GM21528 (cell line): ENCODE results near the gene AOPEP.

Source experiments
- ATAC-seq: cut with Tn5 transposase; IDR thresholded peaks from one replicate; pipeline ENCODE4 v1.9.1; 2021; ENCODE audit warnings: mild to moderate bottlenecking, moderate library complexity; ENCODE audit not compliant: unreplicated experiment, low FRiP score

AOPEP gene

DNA sequence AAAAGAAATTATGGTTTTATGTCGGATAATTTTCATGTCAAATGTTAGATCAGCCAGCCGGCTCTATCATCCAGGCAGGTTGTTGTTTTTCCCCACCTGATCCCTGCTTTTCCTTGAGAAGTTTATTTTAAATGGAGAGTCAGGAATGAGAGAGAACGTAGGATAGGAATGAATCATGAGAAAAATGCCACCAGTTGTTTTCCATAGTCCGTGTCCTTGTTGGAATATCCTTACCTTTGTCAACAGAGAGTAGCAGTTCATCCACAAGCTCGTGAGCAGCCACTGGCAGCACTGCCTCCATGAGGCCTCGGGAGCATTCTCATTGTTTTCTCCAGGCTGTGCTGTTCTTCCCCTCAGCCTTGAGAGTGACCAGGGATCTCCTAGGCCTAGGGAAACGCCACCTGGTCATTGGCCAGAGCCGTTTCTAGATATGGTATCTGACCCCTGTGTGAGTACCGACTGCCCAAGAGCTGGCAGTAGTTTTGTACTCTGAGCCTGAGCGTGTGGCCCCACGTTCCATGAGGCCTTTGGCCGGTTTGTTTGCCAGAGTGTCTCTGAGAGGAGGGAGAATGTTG is 297.7 kb downstream of the AOPEP start:
- ATAC-seq, result no peak

DNA sequence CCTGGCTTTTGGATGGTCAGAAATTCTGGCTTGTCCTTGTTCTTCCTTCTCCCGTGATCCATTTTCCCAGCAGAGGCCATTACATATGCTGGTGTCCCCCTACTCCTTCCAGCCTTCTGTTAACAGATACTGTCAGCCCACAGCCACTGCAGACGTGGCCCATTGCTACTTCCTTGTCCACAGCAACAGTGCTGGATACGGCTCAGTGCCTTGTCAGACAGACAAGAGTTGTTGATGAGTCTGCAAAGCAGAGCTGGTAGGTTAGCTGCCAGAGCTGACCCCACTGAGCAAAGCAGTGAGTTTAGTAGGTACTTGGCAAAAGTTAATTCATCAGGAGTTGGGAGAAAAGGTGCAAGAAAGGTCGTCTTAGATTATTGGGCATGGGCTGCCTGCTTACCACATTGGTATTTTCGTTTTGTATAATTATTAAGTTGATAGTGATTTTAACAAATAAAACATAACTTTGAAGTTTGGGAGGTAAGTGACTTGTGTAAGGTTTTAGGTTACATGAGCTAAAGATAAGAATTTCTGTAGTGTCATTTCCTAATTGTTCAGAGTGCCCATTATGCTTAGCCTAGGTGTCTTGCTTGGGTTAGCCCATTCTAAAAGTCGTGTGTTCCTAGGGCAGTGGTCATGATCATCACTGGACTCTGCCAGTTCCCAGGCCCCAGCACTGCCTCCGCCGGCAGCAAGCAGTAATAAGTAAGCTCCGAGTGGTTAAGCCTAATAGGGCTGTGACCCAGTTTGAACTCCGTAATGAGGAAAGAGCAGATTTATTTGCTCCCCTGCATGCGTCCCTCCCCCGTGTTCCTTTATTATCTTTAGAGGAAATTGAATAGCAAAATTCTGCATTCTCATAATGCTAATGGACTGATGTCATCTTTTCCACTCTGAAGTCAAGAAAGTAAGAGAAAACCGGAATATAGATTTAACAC is 299.0 kb downstream of the AOPEP start:
- no peak for ATAC-seq

DNA sequence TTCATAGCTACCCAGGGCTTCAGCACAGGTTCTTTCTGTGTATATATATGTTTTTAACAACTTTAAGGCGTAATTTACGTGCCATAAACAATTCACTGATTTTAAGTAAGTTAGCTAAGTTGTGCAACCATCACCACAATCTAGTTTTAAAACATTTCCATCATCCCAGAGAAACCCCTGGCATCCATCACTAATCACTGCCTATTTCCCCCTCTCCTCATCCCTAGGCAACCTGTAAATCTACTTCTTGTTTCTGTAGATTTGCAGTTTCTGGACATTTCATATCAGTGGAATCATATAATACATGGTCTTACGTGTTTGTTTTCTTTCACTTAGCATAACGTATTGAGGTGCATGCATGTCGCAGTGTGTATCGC is 299.6 kb downstream of the AOPEP start:
- ATAC-seq, result no peak

DNA sequence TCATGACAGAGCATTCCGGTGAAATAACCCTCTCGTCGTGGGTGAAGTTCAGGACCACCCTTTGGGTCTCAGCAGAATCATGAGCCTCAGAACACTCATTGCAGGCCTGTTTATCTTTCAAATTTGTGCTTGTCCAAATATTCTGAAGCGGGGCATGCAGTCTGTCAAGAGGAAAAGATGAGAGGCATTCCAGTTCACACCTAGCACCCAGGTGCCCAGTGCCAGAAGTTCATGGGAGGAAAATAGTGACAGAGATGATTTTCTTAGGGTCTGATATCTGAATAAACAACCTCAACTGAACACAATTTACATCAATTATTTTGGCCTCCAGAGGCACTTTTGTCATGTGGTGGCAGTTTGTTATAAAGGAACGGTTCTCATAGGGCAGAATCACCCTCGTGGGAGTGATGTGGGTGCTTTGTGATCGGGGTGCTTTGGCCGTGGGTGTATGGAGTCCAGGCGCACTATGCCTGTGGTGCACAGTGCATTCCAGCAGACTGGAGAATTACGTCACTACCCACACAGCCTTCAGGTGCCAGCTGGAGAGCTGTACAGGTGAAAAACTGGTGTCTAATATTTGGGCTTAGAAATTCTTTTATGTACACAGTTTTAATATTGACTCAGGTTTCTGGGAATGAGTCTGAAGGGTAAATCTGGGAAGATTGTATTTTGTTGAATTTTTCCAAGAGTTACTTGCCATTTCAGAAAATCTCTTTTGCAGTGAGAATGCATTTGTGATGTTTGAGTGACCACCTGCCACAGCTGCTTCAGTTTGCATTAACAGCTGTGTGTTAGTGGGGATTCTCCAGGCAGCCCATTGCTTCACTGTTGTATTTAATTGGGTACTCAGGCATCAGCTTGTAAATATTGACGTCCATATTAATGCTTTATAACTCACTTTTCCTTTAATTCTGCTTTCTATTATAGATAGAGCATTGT is 301.7 kb downstream of the AOPEP start:
- ATAC-seq, result no peak

DNA sequence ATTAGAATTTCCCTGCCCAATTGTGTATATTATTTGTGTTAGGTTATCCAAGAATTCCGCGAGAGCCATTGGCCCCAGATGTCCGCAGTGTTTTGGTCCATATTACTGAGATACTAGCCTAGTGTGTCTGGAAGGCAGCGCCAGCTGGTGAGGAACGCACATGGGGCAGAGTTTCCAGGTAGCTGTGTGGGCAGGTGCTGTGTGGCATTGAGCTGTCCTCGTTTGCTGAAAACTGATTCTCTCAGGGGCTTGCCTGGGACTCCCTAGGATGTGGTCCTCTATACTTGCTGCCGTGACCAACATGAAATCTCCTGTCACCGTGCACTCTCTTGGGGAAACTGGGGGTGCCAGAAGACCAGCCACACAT is 302.3 kb downstream of the AOPEP start:
- no peak for ATAC-seq

DNA sequence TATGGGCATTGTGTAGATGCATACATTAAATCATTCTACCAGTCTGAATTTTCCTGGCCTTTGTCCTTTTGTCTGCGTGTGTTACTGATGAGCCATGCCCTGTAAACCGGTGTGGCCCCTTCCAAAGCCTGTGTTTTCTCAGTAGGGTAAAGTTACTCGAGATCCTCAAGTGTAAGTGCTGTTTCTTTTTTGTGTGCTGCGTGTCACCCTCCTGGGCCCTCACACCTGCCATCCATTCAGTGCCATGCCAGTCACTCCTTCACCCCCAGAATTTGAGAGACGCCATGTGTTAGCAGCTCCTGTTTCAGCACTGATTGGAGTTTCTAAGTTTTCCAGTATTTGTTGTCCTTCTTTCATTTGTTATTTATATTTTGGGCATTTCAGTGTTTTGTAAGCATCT is 302.8 kb downstream of the AOPEP start:
- no peak for ATAC-seq

DNA sequence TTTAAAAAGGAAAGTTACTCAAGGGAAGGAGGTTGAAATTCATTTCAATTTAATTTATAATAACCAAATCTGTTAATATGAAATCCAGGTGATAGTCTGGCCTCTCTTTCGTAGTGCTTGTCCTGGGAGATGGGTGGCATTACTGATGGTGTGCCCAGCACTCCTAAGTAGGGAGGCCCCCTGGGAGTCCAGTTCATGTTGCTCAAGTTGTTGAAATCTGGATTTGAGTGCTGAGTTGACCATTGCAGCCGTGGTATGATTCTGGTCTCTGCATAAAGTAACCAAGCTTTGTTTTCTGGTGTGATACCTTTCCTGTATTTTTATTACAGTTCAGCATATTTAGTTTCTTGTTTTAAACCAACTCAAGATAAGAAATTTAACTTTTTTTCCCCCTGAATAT is 303.2 kb downstream of the AOPEP start:
- no peak for ATAC-seq

DNA sequence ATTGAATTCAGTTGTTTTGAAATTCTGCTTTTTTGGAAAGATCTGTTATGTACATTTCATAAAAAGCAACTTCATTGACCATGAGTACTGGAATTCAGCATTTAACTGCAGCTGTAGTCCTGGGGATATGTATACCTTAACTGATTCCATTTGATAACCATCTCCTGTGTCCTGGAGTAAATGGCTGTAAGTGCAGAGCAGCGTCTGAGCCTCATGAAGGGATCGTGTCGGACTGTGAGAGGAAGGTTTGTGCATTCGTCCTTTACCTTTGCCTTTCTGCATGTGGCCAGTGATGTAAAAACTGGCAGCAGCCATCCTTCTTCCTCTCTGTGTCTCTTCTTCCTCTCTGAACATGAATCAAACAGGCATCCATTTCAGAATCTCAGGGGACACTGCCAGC is 303.8 kb downstream of the AOPEP start:
- ATAC-seq, result no peak

DNA sequence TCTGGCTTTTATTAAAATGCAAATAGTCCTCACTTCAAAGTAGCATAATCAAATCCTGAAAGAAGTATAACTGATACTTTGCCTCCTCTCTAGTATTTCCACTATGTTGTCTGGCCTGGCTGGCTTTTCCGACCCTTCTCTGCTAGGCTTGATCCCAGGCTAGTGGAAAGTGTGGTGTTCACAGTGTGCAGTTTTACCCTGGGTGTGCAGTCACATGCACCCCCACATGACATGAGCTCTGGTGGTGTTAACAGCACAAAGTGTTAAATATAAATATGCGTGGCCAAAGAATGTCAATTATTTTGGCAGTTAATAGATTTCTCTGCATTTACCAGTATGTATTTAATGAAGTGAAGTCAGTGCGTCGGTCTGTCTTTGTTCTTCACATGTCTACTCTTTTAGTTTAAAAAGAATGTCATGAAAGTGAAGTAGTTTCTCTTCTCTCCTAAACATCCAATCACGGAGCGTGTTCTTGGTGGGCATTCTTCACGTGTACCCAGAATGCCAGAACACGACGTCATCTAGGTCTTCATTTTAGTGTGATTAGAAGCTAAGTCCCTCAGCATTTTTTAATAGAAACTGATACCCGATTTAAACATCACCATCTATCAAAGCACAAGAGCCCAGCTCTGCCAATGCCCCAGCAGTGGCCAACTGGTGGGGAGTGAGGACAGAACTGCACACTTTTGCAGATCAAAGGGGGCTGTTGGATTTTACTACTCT is 304.6 kb downstream of the AOPEP start:
- no peak for ATAC-seq

DNA sequence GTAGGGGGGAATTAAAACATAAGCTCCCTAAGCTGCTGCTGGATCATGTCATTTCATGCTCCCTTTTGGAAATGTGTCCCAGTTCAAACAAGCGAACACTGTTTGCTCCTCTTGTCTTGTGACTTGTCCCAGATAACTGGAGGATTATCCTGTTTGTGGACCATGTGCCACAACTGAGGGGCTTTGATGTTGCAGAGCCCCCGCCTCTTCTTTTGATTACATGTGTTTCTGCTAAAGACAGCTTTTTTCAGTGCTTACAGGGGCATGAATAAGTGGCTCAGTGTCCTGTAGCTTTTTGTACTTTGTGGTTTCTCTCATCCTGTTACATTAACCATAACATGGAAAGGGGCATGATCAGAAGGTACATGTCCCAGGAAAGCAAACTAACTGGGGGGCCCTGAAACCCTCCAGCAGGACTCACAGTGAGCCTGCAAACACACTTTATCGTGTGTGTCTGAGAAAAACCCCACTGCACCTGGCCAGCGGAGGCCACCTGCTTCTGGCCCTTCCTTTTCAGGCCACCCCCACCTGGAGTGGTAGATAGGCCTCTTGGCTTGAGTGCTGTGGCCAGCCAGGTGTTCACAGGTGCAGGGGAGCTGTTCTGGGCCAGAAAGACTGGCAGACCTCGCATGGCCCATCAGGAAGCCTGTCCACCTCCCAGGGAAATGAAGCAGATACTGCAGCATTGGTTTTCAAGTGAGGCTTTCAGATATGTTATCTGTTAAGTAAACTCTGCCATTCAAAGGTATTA is 305.4 kb downstream of the AOPEP start:
- no peak for ATAC-seq

DNA sequence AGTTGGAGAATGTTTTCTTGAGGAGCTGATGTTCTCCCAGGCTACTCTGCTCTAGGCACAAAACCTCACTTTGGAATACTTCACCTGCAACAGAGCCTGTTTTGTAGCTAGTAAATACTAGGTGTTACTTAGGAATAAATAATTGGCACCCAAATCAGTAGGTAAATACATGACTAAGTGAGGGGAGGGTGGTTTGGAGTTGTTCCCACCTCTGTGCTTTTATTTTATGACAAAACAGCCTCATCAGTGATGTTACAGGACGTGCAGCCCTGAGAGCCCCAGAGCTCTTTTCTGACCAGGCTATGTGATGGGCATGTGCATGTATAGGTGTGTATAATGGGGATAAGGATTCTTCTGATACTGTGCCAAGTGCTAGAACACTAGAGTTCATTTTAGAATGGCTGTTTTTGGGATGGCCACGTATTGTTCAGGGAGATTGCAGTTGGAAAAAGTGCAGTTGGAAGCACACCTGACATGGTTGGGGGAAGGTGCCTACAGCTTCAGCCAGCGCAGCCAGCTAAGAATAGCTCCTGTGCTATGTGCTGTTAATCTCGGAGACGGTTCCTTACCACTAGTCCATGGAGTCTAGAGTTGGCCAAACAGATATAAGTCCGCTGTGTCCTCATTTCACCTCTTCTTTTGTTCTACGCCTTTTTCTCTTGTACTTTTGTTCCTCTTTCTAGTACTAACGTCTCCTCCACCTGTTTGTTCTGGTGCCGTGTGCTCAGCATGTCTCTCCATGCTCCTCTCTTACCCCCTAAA is 306.3 kb downstream of the AOPEP start:
- ATAC-seq, result no peak

DNA sequence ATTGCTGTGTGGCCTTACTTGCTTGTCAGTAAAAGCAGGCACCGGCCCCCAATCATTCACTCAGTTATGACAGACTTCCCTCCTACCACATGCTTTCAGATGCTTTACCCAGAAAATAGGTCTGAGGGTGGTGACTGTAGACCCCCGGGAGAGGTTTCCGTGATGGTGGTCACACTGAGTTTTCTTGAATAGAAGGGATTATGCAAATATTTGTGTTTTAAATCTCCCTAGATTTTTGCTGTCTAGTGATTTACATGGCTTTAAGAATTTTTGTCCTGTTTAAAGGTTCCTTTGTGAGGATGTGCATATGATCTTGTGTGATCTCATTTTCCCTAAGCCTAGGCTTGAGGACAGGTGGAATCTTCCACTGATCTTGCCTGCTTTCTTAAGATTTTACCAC is 309.3 kb downstream of the AOPEP start:
- ATAC-seq, result no peak

DNA sequence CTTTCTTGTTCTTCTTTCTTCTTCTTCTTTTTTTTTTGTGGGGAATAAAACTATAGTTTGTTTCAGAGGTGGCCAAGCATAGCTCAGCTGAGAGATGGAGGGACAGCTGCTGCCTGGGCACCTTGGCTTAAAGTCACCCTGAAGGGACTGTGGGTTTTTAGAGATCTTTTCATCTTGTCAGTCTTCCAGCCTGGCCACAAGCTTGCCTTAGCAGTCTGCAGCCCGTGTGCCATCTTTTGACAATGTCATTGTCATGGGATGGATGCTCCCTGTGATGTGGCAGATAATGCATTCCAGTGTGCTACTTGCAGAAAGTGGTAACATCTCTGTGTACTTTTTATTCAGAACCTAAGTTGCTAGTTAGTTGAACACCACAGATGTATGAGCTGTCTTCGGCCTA is 310.2 kb downstream of the AOPEP start:
- ATAC-seq, result no peak

DNA sequence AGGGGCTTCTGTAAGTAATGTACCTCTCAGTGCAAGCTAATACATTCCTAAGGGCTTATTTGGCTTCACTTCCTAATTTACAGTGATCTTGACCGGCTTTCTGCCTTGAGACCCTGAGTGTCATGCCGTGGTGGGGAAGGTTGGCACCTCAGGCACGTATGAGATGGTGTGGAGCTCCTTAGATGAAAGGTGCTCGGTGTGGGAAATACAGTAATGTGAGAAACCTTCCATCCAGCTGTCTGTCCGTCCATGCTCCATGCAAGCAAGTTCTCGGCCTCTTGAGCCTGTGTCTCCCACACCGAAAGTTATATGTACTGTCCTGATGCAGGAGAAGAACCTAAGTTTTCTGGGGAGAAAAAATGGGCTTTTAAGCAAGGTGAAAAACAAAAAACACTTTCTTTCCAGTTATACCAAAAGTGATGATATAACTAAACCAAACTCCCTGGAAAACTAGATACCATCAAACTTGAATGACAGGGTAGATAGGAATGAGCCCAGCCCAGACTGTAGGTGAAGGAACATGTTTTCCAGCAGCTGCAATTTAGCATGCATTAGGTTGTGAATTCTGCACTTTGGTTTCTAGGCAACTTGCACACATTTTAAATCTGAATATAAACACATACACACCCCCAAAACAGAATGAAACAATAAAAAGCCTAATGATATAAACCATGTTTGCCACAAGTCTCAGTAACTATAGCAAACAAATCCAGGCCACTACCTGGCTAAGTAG is 311.5 kb downstream of the AOPEP start:
- no peak for ATAC-seq

DNA sequence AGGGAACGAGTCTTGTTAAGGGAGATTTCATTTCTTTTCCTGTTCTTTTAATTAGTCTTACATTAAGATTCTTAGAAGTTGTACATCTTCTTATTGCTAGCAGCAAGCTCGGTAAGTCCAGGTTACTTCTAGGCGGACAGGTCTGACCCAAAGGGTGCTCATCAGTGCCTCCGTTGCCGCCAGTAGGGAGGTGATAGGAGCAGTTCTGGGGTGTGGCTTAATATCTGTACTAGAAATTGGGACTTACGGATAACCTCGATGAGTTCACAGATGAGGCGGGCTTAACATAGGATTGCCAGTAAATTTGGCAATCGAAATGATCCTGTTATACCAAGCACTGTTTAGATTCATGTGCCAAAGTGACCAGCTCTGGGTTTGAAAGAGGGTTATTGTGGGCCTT is 312.2 kb downstream of the AOPEP start:
- ATAC-seq, result no peak

DNA sequence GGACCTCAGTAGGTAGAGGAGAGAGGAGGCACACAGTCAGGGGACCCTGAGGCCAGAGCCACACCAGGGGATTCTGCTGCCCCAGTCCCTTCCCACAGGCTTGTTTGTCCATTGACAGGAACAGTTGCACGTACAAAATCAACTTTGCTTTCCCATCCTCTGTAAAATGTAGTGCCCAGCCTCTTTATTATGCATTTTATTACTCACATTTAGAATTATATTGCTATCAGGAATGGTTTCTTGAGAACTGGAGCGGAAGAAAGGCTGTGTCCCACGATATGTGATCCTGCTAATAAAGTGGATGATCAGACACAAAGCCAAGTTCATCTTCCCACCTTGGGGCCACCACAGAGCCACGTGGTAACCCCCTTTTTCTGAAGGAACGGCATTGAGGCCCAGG is 313.6 kb downstream of the AOPEP start:
- ATAC-seq, result no peak

DNA sequence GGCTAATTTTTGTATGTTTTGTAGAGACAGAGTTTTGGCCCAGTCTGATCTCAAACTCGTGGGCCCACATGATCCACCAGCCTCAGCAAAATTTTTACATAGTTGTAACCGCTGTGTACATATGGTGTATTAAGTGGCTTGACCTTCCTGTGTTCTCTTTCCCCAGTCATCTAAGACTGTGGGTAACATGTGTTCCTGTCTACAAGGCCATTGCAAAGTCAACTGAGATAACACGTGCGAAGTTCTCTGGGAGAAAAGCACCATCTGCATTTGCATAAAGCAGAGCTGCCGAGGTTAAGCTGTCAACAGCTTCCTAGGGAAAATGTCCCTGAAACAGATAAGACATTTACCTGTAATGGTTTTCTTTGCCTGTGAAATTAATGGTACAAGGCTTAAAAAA is 317.3 kb downstream of the AOPEP start:
- no peak for ATAC-seq

DNA sequence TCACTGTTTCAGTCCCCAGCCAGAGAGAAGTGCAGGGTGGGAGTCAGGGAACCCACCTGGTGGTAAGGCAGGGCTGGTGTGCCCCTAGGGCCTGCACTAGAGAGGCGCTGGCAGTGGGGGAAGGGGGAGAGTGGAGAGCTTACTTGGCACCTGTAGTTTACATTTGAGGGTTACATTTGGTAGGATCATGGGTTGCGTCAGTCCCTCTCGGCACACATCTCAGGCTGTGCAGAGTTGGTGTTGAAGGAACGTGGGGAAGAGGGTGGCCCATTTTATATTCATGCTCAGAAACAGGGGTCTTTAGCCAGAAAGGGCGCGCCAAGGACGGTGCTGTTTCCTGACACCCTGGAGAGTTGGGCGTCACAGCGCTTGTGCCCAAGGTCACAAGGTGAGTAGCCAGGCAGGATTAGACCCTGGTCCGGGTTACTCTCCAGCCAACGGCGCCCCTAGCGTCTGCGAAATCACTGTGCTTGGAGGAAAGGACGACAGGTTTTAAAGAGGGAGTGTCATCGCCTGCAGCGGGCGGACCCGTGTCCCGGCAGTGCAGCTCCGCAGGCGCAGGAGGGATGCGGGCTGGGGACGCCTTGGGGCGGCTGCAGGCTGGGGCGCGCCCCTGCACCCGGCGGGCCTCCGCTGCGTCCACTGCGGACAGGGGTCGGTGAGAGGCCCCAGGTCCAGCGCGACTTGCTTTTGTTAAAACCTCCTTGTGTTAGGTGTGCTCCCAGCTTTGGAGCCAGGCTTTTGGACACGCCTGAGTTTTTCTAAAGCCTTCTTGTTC is 318.4 kb downstream of the AOPEP start:
- ATAC-seq, result no peak
